ENCODE results near the gene TJP3. TPM values are rescaled to one million over a fixed set of nuclear protein-coding genes. Genes with fewer than 3 reads are reported as not detected.

TJP3 gene
- total and polyA plus RNA-seq, 10 of the 15 experiments (the other 5 are each of a cell fraction or from before 2014, with no cell fraction given), result 0.04 to 1.2 (median 0.29) TPM; not detected in 6

DNA sequence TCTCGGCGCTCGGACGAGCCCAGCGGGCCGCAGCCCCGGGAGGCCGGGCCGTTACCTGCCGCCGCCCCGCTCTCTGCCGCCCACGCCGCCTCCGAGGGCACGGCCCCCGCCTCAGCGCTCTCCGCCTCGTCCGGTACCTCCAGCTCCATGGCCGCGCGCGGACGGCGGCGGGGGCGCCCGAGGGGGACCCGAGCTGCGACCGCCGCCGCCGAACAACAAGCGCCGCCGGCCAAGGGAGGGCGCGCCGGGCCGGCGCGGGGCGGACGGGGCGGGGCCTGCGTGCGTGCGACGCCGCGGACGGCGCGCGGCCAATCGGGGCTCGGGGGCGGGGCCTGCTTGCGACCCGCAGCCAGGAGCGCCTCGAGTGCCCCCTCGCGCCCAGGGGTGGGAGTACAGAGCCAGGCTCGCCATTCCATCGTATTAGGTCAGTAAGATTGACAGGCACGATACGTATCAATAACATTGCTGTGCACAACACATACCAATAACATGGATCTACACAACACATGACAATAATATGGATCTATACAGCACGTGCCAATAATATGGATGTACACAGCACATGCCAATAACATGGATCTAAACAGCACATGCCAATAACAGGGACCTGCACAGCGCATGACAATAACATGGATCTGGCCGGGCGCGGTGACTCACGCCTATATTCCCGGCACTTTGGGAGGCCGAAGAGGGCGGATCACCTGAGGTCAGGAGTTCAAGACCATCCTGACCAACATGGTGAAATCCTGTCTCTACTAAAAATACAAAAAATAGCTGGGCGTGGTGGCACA, 7.7 kb upstream of the TJP3 start, which contains the start of gene PIP5K1C:
PIP5K1C (minus strand) TSS at position 227 of the 791 bp plus-strand sequence; CDS start at position 149, 78 bp downstream.
- peak; percentile 83 for FAIRE-seq
- TF ChIP-seq, protein P1, sequence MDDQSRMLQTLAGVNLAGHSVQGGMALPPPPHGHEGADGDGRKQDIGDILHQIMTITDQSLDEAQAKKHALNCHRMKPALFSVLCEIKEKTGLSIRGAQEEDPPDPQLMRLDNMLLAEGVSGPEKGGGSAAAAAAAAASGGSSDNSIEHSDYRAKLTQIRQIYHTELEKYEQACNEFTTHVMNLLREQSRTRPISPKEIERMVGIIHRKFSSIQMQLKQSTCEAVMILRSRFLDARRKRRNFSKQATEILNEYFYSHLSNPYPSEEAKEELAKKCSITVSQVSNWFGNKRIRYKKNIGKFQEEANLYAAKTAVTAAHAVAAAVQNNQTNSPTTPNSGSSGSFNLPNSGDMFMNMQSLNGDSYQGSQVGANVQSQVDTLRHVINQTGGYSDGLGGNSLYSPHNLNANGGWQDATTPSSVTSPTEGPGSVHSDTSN (IDR thresholded peaks at IDR 0.05; ENCODE audit: insufficient replicate concordance, low read depth, low read length), result peak; percentile 84
- TF ChIP-seq CREB1 (IDR thresholded peaks at IDR 0.05; ENCODE audit: low read depth) (peak; percentile 34; the same call in 1 of the 2 replicates), NR2C1 (IDR thresholded peaks at IDR 0.05) (peak; percentile 23; the same call in 1 of the 2 replicates), DPF2 (IDR thresholded peaks at IDR 0.05) (0 out of 2 replicates have a peak, but pooled peaks have one; percentile 20), ZNF217 (IDR thresholded peaks at IDR 0.05) (0 out of 2 replicates have a peak, but pooled peaks have one; percentile 36), ESRRA (IDR thresholded peaks at IDR 0.05; ENCODE audit: low read length) (no peak), SMC3 (IDR thresholded peaks at IDR 0.05; ENCODE audit: borderline replicate concordance, low read length) (peak; percentile 75; the same call in 1 of the 2 replicates), NR2F1 (conservative IDR thresholded peaks at IDR 0.05) (0 out of 2 replicates have a peak, but pooled peaks have one; percentile 34), BACH1 (IDR thresholded peaks at IDR 0.05; ENCODE audit: borderline replicate concordance) (peak; percentile 68), NFYB (IDR thresholded peaks at IDR 0.05; ENCODE audit: insufficient read depth, low read depth, low read length) (peak; percentile 77; the same call in 1 of the 2 replicates), YY1 (IDR thresholded peaks at IDR 0.05; ENCODE audit: low read depth, low read length) (peak; percentile 48; the same call in 1 of the 2 replicates), ASH2L (IDR thresholded peaks at IDR 0.05; ENCODE audit: borderline replicate concordance, low read depth) (no peak), CREM (IDR thresholded peaks at IDR 0.05; ENCODE audit: low read depth) (no peak), GABPA (IDR thresholded peaks at IDR 0.05; ENCODE audit: low read depth) (no peak)
- TF ChIP-seq, protein P2, sequence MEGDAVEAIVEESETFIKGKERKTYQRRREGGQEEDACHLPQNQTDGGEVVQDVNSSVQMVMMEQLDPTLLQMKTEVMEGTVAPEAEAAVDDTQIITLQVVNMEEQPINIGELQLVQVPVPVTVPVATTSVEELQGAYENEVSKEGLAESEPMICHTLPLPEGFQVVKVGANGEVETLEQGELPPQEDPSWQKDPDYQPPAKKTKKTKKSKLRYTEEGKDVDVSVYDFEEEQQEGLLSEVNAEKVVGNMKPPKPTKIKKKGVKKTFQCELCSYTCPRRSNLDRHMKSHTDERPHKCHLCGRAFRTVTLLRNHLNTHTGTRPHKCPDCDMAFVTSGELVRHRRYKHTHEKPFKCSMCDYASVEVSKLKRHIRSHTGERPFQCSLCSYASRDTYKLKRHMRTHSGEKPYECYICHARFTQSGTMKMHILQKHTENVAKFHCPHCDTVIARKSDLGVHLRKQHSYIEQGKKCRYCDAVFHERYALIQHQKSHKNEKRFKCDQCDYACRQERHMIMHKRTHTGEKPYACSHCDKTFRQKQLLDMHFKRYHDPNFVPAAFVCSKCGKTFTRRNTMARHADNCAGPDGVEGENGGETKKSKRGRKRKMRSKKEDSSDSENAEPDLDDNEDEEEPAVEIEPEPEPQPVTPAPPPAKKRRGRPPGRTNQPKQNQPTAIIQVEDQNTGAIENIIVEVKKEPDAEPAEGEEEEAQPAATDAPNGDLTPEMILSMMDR (IDR thresholded peaks at IDR 0.05 in 2 of 3, conservative IDR thresholded peaks at IDR 0.05 in 1 of 3; ENCODE audit: control insufficient read depth in 2 of 3, extremely low read depth in 1 of 3, insufficient read depth in 1 of 3, low read depth in 3 of 3, low read length in 3 of 3), result peak; percentile 74 to 94 (median 78)
- TF ChIP-seq, protein P3, sequence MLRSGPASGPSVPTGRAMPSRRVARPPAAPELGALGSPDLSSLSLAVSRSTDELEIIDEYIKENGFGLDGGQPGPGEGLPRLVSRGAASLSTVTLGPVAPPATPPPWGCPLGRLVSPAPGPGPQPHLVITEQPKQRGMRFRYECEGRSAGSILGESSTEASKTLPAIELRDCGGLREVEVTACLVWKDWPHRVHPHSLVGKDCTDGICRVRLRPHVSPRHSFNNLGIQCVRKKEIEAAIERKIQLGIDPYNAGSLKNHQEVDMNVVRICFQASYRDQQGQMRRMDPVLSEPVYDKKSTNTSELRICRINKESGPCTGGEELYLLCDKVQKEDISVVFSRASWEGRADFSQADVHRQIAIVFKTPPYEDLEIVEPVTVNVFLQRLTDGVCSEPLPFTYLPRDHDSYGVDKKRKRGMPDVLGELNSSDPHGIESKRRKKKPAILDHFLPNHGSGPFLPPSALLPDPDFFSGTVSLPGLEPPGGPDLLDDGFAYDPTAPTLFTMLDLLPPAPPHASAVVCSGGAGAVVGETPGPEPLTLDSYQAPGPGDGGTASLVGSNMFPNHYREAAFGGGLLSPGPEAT (IDR thresholded peaks at IDR 0.05; ENCODE audit: low read depth), result no peak
- TF ChIP-seq, protein P4, sequence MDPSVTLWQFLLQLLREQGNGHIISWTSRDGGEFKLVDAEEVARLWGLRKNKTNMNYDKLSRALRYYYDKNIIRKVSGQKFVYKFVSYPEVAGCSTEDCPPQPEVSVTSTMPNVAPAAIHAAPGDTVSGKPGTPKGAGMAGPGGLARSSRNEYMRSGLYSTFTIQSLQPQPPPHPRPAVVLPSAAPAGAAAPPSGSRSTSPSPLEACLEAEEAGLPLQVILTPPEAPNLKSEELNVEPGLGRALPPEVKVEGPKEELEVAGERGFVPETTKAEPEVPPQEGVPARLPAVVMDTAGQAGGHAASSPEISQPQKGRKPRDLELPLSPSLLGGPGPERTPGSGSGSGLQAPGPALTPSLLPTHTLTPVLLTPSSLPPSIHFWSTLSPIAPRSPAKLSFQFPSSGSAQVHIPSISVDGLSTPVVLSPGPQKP (IDR thresholded peaks at IDR 0.05; ENCODE audit: low read depth, low read length), result no peak

More for the DNA sequence above, 7.7 kb upstream of the TJP3 start, which contains the start of gene PIP5K1C:
- H3K9ac ChIP-seq (ENCODE audit: control insufficient read depth, insufficient read depth, low read length), result peak within 1 kb of the TSS; percentile 80
- H3K4me1 ChIP-seq (ENCODE audit: control insufficient read depth, insufficient read depth, low read length), result no peaks in the 10 kb centered on the region; the same call in 1 of the 2 replicates
- in situ Hi-C loops (cut with MboI), result loop anchor here (5.0 kb wide), 1 partner anchor 38 kb away; no protein-coding TSS in a partner anchor
- ChIA-PET SMC1A (ENCODE audit: uncharacterized antibody, unreplicated experiment) (interaction anchor here (1.5 to 1.6 kb wide), 2 partner anchors 10 to 12 kb away, joined by 4 to 5 read pairs; no protein-coding TSS in a partner anchor), CTCF (interaction anchor here (0.6 to 3.8 kb wide), 9 partner anchors 10 to 145 kb away, joined by 3 to 22 read pairs (median 3); partner anchors contain the start of gene MRPL54), RAD21 (ENCODE audit: unreplicated experiment) (interaction anchor here (1.4 to 1.6 kb wide), 2 partner anchors 11 to 27 kb away, joined by 3 to 5 read pairs; no protein-coding TSS in a partner anchor), POLR2A (no interaction called here)
- 5% methylated on average over 40 of the region's 82 CpGs for WGBS (ENCODE audit: insufficient coverage, insufficient replicate concordance, low lambda C conversion rate, missing lambda C conversion rate)
- no TSS peak for BruUV-seq (replicated peaks)
- H3K9me3 ChIP-seq (replicated peaks; ENCODE audit: control insufficient read depth, insufficient read depth, low read length), result no peaks in the 10 kb centered on the region
- H3K79me2 ChIP-seq (ENCODE audit: control insufficient read depth, insufficient read depth, low read length), result peaks cover 30% of the 10 kb centered on the region
- DNase-seq (ENCODE audit: low read depth, low spot score), result peak; percentile 47
- peak within 1 kb of the TSS; percentile 88 for H3K4me3 ChIP-seq
- peak within 1 kb of the TSS; percentile 69 for H3K27ac ChIP-seq (ENCODE audit: control insufficient read depth, insufficient read depth)
- H3K4me2 ChIP-seq (ENCODE audit: control insufficient read depth, insufficient read depth), result peak within 1 kb of the TSS; percentile 89
- peak; percentile 85 for ATAC-seq
- H2AFZ ChIP-seq (ENCODE audit: control insufficient read depth, low read depth, low read length), result peak within 1 kb of the TSS; percentile 55
- no peaks in the 10 kb centered on the region for H3K27me3 ChIP-seq (replicated peaks in 1 of 2; ENCODE audit: control insufficient read depth in 2 of 2, insufficient read depth in 2 of 2, low read length in 1 of 2)
- H4K20me1 ChIP-seq (ENCODE audit: control insufficient read depth, insufficient read depth), result no peaks in the 10 kb centered on the region
- H3K36me3 ChIP-seq (ENCODE audit: control insufficient read depth in 2 of 2, insufficient read depth in 2 of 2, low read length in 1 of 2), result no peaks in the 10 kb centered on the region
- intact Hi-C loops (cut with micrococcal nuclease; ENCODE audit: unreplicated experiment), result no loop called here

All from GM12878 (cell line).